ENCODE results near the gene RPS14. TPM values are rescaled to one million over a fixed set of nuclear protein-coding genes. Genes with fewer than 3 reads are reported as not detected.
A peak's percentile ranks its signal among the peaks of the same experiment; 100 is the strongest.

RPS14 gene
- total and polyA plus RNA-seq, 9 of the 15 experiments (the other 6 are each of a cell fraction or from before 2014, with no cell fraction given): 1,824 to 5,983 (median 3,017) TPM

DNA sequence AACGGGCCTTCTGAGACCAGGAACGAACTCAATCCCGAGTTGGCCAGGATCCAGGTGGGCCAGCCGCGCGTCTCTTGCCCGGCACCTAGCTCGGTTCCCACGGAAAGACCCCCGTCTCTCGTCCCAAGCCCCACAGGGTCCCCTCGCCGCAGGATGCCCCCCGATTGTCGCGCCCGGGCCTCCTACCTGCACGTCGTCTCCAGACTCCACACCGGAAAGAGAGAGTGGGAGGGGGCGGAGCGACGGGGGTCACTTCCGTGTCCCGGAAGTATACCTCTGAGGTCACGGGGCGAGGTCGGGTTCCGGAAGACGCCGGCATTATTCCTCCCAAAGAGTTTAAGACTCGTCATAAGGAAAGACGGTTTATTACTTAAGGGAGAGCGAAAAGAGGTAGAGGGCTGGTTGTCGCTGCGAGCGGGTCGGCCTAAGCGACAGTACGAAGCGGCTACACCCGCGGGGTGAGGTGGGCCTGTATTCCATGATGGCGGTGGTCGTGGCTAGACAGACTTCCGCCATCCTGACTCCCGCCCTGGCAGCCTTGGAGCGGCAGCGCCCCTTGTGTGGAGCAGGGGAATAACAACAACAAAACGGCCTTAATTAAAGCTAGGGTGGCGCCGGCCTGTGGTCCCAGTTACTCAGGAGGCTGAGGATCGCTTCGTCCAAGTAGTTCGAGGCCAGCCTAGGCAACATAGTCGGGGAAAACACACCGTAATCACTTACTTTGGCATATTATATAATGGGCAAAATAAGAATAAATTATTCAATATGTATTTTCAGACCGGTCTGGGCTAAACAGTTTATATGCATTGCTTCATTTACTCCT lies at the start of gene RPS14 (continued):
- TF ChIP-seq MTA3 (IDR thresholded peaks at IDR 0.05; ENCODE audit: borderline replicate concordance) (peak; percentile 89), LCOR (CRISPR knock-in tag; IDR thresholded peaks at IDR 0.05) (peak; percentile 95), GTF2F1 (IDR thresholded peaks at IDR 0.05; ENCODE audit: low read depth, low read length) (peak; percentile 60; the same call in 1 of the 2 replicates), FOXA3 (CRISPR knock-in tag; conservative IDR thresholded peaks at IDR 0.05 in 1 of 2, IDR thresholded peaks at IDR 0.05 in 1 of 2) (peak in 1 of 2 experiments; percentile 7; a peak in 1 of 4 replicates), TRIM28 (IDR thresholded peaks at IDR 0.05) (peak; percentile 88), ZNF224 (CRISPR knock-in tag; IDR thresholded peaks at IDR 0.05) (no peak), PRPF4 (IDR thresholded peaks at IDR 0.05; ENCODE audit: insufficient read depth, low read depth, low read length, poor library complexity, severe bottlenecking) (peak; percentile 82), ELF2 (CRISPR knock-in tag; IDR thresholded peaks at IDR 0.05) (peak; percentile 88), SRSF3 (IDR thresholded peaks at IDR 0.05; ENCODE audit: insufficient read depth, low read length) (no peak), PHB2 (IDR thresholded peaks at IDR 0.05; ENCODE audit: low read depth) (no peak), ESRRA (IDR thresholded peaks at IDR 0.05; ENCODE audit: borderline replicate concordance, low read depth) (peak; percentile 94), BCL6 (CRISPR knock-in tag; IDR thresholded peaks at IDR 0.05) (0 out of 2 replicates have a peak, but pooled peaks have one; percentile 35), ZFP30 (CRISPR knock-in tag; IDR thresholded peaks at IDR 0.05; ENCODE audit: borderline replicate concordance) (no peak), ZNF212 (CRISPR knock-in tag; IDR thresholded peaks at IDR 0.05) (no peak)
- TF ChIP-seq, protein P1, sequence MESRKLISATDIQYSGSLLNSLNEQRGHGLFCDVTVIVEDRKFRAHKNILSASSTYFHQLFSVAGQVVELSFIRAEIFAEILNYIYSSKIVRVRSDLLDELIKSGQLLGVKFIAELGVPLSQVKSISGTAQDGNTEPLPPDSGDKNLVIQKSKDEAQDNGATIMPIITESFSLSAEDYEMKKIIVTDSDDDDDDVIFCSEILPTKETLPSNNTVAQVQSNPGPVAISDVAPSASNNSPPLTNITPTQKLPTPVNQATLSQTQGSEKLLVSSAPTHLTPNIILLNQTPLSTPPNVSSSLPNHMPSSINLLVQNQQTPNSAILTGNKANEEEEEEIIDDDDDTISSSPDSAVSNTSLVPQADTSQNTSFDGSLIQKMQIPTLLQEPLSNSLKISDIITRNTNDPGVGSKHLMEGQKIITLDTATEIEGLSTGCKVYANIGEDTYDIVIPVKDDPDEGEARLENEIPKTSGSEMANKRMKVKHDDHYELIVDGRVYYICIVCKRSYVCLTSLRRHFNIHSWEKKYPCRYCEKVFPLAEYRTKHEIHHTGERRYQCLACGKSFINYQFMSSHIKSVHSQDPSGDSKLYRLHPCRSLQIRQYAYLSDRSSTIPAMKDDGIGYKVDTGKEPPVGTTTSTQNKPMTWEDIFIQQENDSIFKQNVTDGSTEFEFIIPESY (CRISPR knock-in tag; IDR thresholded peaks at IDR 0.05): peak; percentile 42; the same call in 1 of the 2 replicates
- TF ChIP-seq, protein P2, sequence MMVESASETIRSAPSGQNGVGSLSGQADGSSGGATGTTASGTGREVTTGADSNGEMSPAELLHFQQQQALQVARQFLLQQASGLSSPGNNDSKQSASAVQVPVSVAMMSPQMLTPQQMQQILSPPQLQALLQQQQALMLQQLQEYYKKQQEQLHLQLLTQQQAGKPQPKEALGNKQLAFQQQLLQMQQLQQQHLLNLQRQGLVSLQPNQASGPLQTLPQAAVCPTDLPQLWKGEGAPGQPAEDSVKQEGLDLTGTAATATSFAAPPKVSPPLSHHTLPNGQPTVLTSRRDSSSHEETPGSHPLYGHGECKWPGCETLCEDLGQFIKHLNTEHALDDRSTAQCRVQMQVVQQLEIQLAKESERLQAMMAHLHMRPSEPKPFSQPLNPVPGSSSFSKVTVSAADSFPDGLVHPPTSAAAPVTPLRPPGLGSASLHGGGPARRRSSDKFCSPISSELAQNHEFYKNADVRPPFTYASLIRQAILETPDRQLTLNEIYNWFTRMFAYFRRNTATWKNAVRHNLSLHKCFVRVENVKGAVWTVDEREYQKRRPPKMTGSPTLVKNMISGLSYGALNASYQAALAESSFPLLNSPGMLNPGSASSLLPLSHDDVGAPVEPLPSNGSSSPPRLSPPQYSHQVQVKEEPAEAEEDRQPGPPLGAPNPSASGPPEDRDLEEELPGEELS (CRISPR knock-in tag; IDR thresholded peaks at IDR 0.05; ENCODE audit: borderline replicate concordance): 0 out of 2 replicates have a peak, but pooled peaks have one; percentile 86
- TF ChIP-seq, protein P3, sequence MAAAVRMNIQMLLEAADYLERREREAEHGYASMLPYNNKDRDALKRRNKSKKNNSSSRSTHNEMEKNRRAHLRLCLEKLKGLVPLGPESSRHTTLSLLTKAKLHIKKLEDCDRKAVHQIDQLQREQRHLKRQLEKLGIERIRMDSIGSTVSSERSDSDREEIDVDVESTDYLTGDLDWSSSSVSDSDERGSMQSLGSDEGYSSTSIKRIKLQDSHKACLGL (CRISPR knock-in tag; IDR thresholded peaks at IDR 0.05; ENCODE audit: borderline replicate concordance, poor library complexity, severe bottlenecking): no peak
- TF ChIP-seq, protein P4, sequence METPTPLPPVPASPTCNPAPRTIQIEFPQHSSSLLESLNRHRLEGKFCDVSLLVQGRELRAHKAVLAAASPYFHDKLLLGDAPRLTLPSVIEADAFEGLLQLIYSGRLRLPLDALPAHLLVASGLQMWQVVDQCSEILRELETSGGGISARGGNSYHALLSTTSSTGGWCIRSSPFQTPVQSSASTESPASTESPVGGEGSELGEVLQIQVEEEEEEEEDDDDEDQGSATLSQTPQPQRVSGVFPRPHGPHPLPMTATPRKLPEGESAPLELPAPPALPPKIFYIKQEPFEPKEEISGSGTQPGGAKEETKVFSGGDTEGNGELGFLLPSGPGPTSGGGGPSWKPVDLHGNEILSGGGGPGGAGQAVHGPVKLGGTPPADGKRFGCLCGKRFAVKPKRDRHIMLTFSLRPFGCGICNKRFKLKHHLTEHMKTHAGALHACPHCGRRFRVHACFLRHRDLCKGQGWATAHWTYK (CRISPR knock-in tag; IDR thresholded peaks at IDR 0.05): peak; percentile 81; the same call in 1 of the 2 replicates
- TF ChIP-seq, protein P5, sequence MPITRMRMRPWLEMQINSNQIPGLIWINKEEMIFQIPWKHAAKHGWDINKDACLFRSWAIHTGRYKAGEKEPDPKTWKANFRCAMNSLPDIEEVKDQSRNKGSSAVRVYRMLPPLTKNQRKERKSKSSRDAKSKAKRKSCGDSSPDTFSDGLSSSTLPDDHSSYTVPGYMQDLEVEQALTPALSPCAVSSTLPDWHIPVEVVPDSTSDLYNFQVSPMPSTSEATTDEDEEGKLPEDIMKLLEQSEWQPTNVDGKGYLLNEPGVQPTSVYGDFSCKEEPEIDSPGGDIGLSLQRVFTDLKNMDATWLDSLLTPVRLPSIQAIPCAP (CRISPR knock-in tag; IDR thresholded peaks at IDR 0.05; ENCODE audit: borderline replicate concordance): peak; percentile 78; the same call in 1 of the 2 replicates
